ENCODE measurements around the gene SPRY4. TPM values are rescaled to one million over a fixed set of nuclear protein-coding genes. Genes with fewer than 3 reads are reported as not detected.

The SPRY4 gene
- total RNA-seq, 4 donors from 2014 or later = 8.2 to 19.3 (median 15.7) TPM

GRCh38 chr5:142281966-142282365 lies 42.9 kb downstream of the SPRY4 start:
- H3K36me3 ChIP-seq = no peaks in the 10 kb centered on the region
- WGBS, 2 donors (ENCODE audit: low coverage in 1 of 2) = 76 to 90% methylated on average over 5 to 6 of the region's 6 CpGs
- intact Hi-C loops (cut with DNase I; ENCODE audit: low total_unique reads) = no loop called here
- in situ Hi-C loops (cut with MboI; ENCODE audit: low pct_ligation_motif_present in 1 of 4, low pct_unique_long_range_greater_than_20kb in 1 of 4, low sequenced_read_pairs in 3 of 4) = no loop called here
- no peak overlapping the region for H3K4me3 ChIP-seq
- no peak overlapping the region for H3K27ac ChIP-seq
- peaks cover 0 to 3% (median 0%) of the 10 kb centered on the region in 4 donors for H3K4me1 ChIP-seq
- TF ChIP-seq EP300 (IDR thresholded peaks at IDR 0.05; ENCODE audit: low read depth) = no peak
- no peak for TF ChIP-seq POLR2A (IDR thresholded peaks at IDR 0.05)
- TF ChIP-seq POLR2AphosphoS5 (IDR thresholded peaks at IDR 0.05) = no peak
- TF ChIP-seq CTCF (IDR thresholded peaks at IDR 0.05) = no peak
- DNase-seq = no peak
- H3K9me3 ChIP-seq = no peaks in the 10 kb centered on the region
- no peaks in the 10 kb centered on the region for H3K27me3 ChIP-seq

- H3K27me3 ChIP-seq = no peaks in the 10 kb centered on the region
- no peaks in the 10 kb centered on the region for H3K36me3 ChIP-seq
- in situ Hi-C loops (cut with MboI; ENCODE audit: low pct_ligation_motif_present in 1 of 4, low pct_unique_long_range_greater_than_20kb in 1 of 4, low sequenced_read_pairs in 3 of 4) = no loop called here
- TF ChIP-seq EP300 (IDR thresholded peaks at IDR 0.05; ENCODE audit: low read depth) = no peak
- TF ChIP-seq POLR2AphosphoS5 (IDR thresholded peaks at IDR 0.05) = no peak
- TF ChIP-seq CTCF (IDR thresholded peaks at IDR 0.05) = no peak
- no peak for TF ChIP-seq POLR2A (IDR thresholded peaks at IDR 0.05)
- no peaks in the 10 kb centered on the region for H3K4me1 ChIP-seq
- intact Hi-C loops (cut with DNase I; ENCODE audit: low total_unique reads) = no loop called here
- WGBS, 2 donors (ENCODE audit: low coverage in 1 of 2) = 40 to 86% methylated on average over 1 to 6 of the region's 6 CpGs
- H3K27ac ChIP-seq = no peak overlapping the region
- no peaks in the 10 kb centered on the region for H3K9me3 ChIP-seq
- no peak overlapping the region for H3K4me3 ChIP-seq
- no peak for DNase-seq
Measured at GRCh38 chr5:142281008-142281367, 43.8 kb downstream of the SPRY4 start.

GRCh38 chr5:142280066-142281007 lies 44.5 kb downstream of the SPRY4 start:
- in situ Hi-C loops (cut with MboI; ENCODE audit: low pct_ligation_motif_present in 1 of 4, low pct_unique_long_range_greater_than_20kb in 1 of 4, low sequenced_read_pairs in 3 of 4) (no loop called here), intact Hi-C loops (cut with DNase I; ENCODE audit: low total_unique reads) (no loop called here)
- H3K4me3 ChIP-seq = no peak overlapping the region
- no peak for DNase-seq
- no peaks in the 10 kb centered on the region for H3K27me3 ChIP-seq
- H3K9me3 ChIP-seq = no peaks in the 10 kb centered on the region
- TF ChIP-seq EP300 (IDR thresholded peaks at IDR 0.05; ENCODE audit: low read depth) (no peak), POLR2A (IDR thresholded peaks at IDR 0.05) (no peak), CTCF (IDR thresholded peaks at IDR 0.05) (no peak), POLR2AphosphoS5 (IDR thresholded peaks at IDR 0.05) (no peak)
- H3K4me1 ChIP-seq = no peaks in the 10 kb centered on the region
- 50 to 68% methylated on average over 1 to 17 of the region's 17 CpGs for WGBS, 2 donors (ENCODE audit: low coverage in 1 of 2)
- H3K36me3 ChIP-seq = no peaks in the 10 kb centered on the region
- H3K27ac ChIP-seq = no peak overlapping the region

- TF ChIP-seq POLR2AphosphoS5 (IDR thresholded peaks at IDR 0.05) (no peak), EP300 (IDR thresholded peaks at IDR 0.05; ENCODE audit: low read depth) (no peak), POLR2A (IDR thresholded peaks at IDR 0.05) (no peak)
- no peak overlapping the region for H3K27ac ChIP-seq
- in situ Hi-C loops (cut with MboI; ENCODE audit: low pct_ligation_motif_present in 1 of 4, low pct_unique_long_range_greater_than_20kb in 1 of 4, low sequenced_read_pairs in 3 of 4) = no loop called here
Measured at GRCh38 chr5:142278627-142279026, 46.2 kb downstream of the SPRY4 start.

More at GRCh38 chr5:142278627-142279026, 46.2 kb downstream of the SPRY4 start:
- H3K27me3 ChIP-seq = no peaks in the 10 kb centered on the region
- H3K9me3 ChIP-seq = no peaks in the 10 kb centered on the region
- intact Hi-C loops (cut with DNase I; ENCODE audit: low total_unique reads) = no loop called here
- H3K4me1 ChIP-seq = no peaks in the 10 kb centered on the region
- no peaks in the 10 kb centered on the region for H3K36me3 ChIP-seq
- no peak for DNase-seq
- WGBS, 2 donors (ENCODE audit: low coverage in 1 of 2) = 97 to 100% methylated on average over 1 of the region's 1 CpG
- H3K4me3 ChIP-seq = no peak overlapping the region
